Thoracic aorta (tissue), 2 donors: ENCODE measurements around the gene HMGCS1. TPM values are rescaled to one million over a fixed set of nuclear protein-coding genes. Genes with fewer than 3 reads are reported as not detected.

Source experiments
- ATAC-seq: fragments of 150-250 bp; one replicate; pipeline ENCODE4 v1.8.0; 2017; ENCODE audit warnings: low read depth; ENCODE audit not compliant: insufficient number of reproducible peaks, low FRiP score
- DNase-seq: peaks from one replicate; pipeline ENCODE4 v3.0.0-alpha.2; 2020; ENCODE audit warnings: low spot score
- H3K27ac ChIP-seq, 2 donors: fragments of 200-600 bp; sonication (generic); 1 replicate in 1 of 2; 2 replicates in 1 of 2; pipeline ENCODE4 v1.5.1; 2016; ENCODE audit warnings: mild to moderate bottlenecking in 2 of 2, moderate library complexity in 2 of 2
- H3K27me3 ChIP-seq: fragments of 200-600 bp; sonication (generic); replicated peaks from 2 replicates; pipeline ENCODE4 v1.6.0; 2016; ENCODE audit warnings: mild to moderate bottlenecking; ENCODE audit not compliant: insufficient read depth
- H3K36me3 ChIP-seq: fragments of 200-600 bp; sonication (generic); one replicate; pipeline ENCODE4 v1.5.1; 2016
- H3K4me1 ChIP-seq, 2 donors: fragments of 200-600 bp; sonication (generic); 1 replicate in 1 of 2; 2 replicates in 1 of 2; pipeline versions ENCODE4 v1.5.1 to v1.6.0; 2016; ENCODE audit warnings: low read depth in 2 of 2, mild to moderate bottlenecking in 1 of 2; ENCODE audit not compliant: control insufficient read depth in 1 of 2
- H3K4me3 ChIP-seq: fragments of 200-600 bp; sonication (generic); 2 replicates; pipeline ENCODE4 v1.5.1; 2016; ENCODE audit warnings: mild to moderate bottlenecking
- H3K9me3 ChIP-seq: fragments of 200-600 bp; sonication (generic); 2 replicates; pipeline ENCODE4 v1.5.1; 2016
- CTCF ChIP-seq: fragments of 200-600 bp; sonication (generic); IDR thresholded peaks from one replicate; pipeline ENCODE4 v1.5.1; 2019; ENCODE audit warnings: antibody characterized with exemption
- total RNA-seq, 2 donors: library from RNA; depleted of rRNA; stranded (reverse); fragments of >200 nt; gene quantifications; one replicate each; pipeline versions ENCODE4 v1.1.0 to v1.2.3, GENCODE V29; 2016

The HMGCS1 gene
- total RNA-seq, 2 donors from 2014 or later = 13.3 to 17.6 TPM

- ATAC-seq (no peak), DNase-seq (no peak)
- no peaks in the 10 kb centered on the region for H3K36me3 ChIP-seq
- H3K27me3 ChIP-seq = no peaks in the 10 kb centered on the region
- TF ChIP-seq CTCF = no peak
- no peaks in the 10 kb centered on the region for H3K4me1 ChIP-seq
- H3K27ac ChIP-seq = no peak overlapping the region
- no peaks in the 10 kb centered on the region for H3K9me3 ChIP-seq
- no peak overlapping the region for H3K4me3 ChIP-seq
Observed at GRCh38 chr5:43354774-43355173, 41.6 kb upstream of the HMGCS1 start.

DNA sequence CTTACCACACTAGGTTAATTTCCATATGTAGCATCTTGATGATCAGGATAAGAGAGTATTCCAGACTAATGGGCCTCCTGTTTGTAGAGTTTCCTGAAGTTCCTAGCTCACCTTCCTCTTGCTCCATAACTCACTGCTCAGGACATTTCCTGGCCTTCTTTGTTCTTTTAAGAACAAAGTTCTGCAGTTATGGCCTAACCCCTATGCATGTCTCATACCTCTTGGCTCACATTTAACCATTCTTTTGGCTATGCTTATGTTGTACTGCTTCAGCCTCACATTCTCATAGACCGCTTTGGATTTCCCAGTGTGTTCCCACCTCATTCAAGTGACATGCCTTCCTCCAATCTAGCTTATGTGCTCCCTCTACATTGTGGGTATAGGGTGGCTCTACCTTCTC, 40.5 kb upstream of the HMGCS1 start:
- TF ChIP-seq CTCF = no peak
- Histone ChIP-seq H3K27me3 (no peaks in the 10 kb centered on the region), H3K9me3 (no peaks in the 10 kb centered on the region), H3K4me3 (no peak overlapping the region), H3K36me3 (no peaks in the 10 kb centered on the region), H3K27ac (no peak overlapping the region), H3K4me1 (no peaks in the 10 kb centered on the region)
- no peak for ATAC-seq
- no peak for DNase-seq

- ATAC-seq (no peak), DNase-seq (no peak)
- no peak overlapping the region for H3K27ac ChIP-seq
- H3K36me3 ChIP-seq = no peaks in the 10 kb centered on the region
- no peak overlapping the region for H3K4me3 ChIP-seq
- no peaks in the 10 kb centered on the region for H3K9me3 ChIP-seq
- H3K27me3 ChIP-seq = no peaks in the 10 kb centered on the region
- no peaks in the 10 kb centered on the region for H3K4me1 ChIP-seq
- TF ChIP-seq CTCF = no peak
Observed at GRCh38 chr5:43352915-43353314, 39.7 kb upstream of the HMGCS1 start.

GRCh38 chr5:43352131-43352530, 38.9 kb upstream of the HMGCS1 start:
- no peak for DNase-seq
- Histone ChIP-seq H3K9me3 (no peaks in the 10 kb centered on the region), H3K4me1 (no peaks in the 10 kb centered on the region), H3K4me3 (no peak overlapping the region), H3K27me3 (no peaks in the 10 kb centered on the region), H3K36me3 (no peaks in the 10 kb centered on the region), H3K27ac (no peak overlapping the region)
- no peak for ATAC-seq
- no peak for TF ChIP-seq CTCF

DNA sequence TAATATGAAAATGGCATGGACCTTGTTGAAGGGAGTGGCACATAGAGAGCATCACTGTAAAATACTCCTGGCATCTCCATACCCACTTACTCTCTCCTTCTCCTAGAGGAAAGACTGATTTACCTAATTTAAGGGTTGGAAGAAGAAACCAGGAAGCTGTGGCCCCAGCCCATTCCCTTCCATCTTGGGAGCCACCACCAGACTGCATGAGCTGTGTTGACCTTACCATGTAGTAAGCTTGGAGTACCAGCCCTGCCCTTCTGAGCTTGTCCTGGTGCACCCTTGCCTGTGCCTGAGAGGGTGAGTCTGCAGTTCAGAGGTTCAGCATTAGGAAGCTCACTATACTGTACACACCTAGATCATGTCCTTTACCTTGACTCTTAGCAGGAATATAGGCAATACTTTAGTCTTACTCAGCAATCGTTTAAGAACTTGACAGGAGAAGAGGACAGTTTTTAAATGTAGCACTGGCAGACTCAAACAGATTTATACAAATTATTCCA, 35.7 kb upstream of the HMGCS1 start:
- Histone ChIP-seq H3K9me3 (no peaks in the 10 kb centered on the region), H3K27me3 (no peaks in the 10 kb centered on the region), H3K4me1 (no peaks in the 10 kb centered on the region), H3K27ac (no peak overlapping the region), H3K4me3 (no peak overlapping the region), H3K36me3 (no peaks in the 10 kb centered on the region)
- TF ChIP-seq CTCF = no peak
- ATAC-seq (no peak), DNase-seq (no peak)
